HG03558 (cell line): Measurements from ENCODE around the gene RIPOR3.
"Not testable (repeated sequence)": the region's sequence is repeated elsewhere in the genome, so short reads cannot be mapped to it uniquely, and the experiment has no call there.

Experiments used
- ATAC-seq: cut with Tn5 transposase; IDR thresholded peaks from one replicate; pipeline ENCODE4 v1.9.1; 2021; ENCODE audit warnings: moderate number of reproducible peaks; ENCODE audit not compliant: unreplicated experiment; ENCODE audit errors: extremely low read depth

RIPOR3 gene

GRCh38 chr20:50636601-50637540 lies 54.5 kb downstream of the RIPOR3 start:
- no peak for ATAC-seq

- no peak for ATAC-seq
These were observed 55.4 kb downstream of the RIPOR3 start for GRCh38 chr20:50635676-50636600.

GRCh38 chr20:50635014-50635557 lies 56.3 kb downstream of the RIPOR3 start:
- ATAC-seq = no peak

GRCh38 chr20:50634191-50634590 lies 57.2 kb downstream of the RIPOR3 start:
- no peak for ATAC-seq

GRCh38 chr20:50633361-50633760 lies 58.0 kb downstream of the RIPOR3 start:
- ATAC-seq = no peak

GRCh38 chr20:50632701-50633100 lies 58.6 kb downstream of the RIPOR3 start:
- no peak for ATAC-seq

GRCh38 chr20:50632236-50632635 lies 59.1 kb downstream of the RIPOR3 start:
- ATAC-seq = no peak

- no peak for ATAC-seq
These were observed 60.6 kb downstream of the RIPOR3 start for GRCh38 chr20:50630578-50631263.

- no peak for ATAC-seq
These were observed 61.7 kb downstream of the RIPOR3 start for GRCh38 chr20:50629670-50630045.

GRCh38 chr20:50628853-50629669 lies 62.3 kb downstream of the RIPOR3 start:
- ATAC-seq = no peak

GRCh38 chr20:50628332-50628731 lies 63.0 kb downstream of the RIPOR3 start:
- ATAC-seq = no peak

GRCh38 chr20:50627747-50628146 lies 63.6 kb downstream of the RIPOR3 start:
- no peak for ATAC-seq

GRCh38 chr20:50625986-50626677 lies 65.2 kb downstream of the RIPOR3 start:
- no peak for ATAC-seq

- ATAC-seq = no peak
These were observed 66.9 kb downstream of the RIPOR3 start for GRCh38 chr20:50624351-50625016.

GRCh38 chr20:50621068-50621665 lies 70.2 kb downstream of the RIPOR3 start:
- ATAC-seq = no peak

- ATAC-seq = not testable (repeated sequence)
These were observed 70.9 kb downstream of the RIPOR3 start for GRCh38 chr20:50620459-50620858.

GRCh38 chr20:50618537-50618936 lies 72.8 kb downstream of the RIPOR3 start:
- ATAC-seq = no peak

- no peak for ATAC-seq
These were observed 74.3 kb downstream of the RIPOR3 start for GRCh38 chr20:50617022-50617421.
